Upper lobe of right lung (tissue), 1 donor: ENCODE measurements around the gene PPM1A. TPM values are rescaled to one million over a fixed set of nuclear protein-coding genes. Genes with fewer than 3 reads are reported as not detected.

Experiments used
- ATAC-seq: fragments of 200-7000 bp; cut with Tn5 transposase; one replicate; pipeline ENCODE4 v1.9.1; 2020; ENCODE audit warnings: mild to moderate bottlenecking, moderate library complexity
- DNase-seq: peaks from one replicate; pipeline ENCODE4 v3.0.0-alpha.2; 2020
- H3K27ac ChIP-seq: fragments of 200-600 bp; one replicate; pipeline ENCODE4 v1.8.0; 2022
- H3K27me3 ChIP-seq: fragments of 200-600 bp; one replicate; pipeline ENCODE4 v1.8.0; 2022; ENCODE audit warnings: mild to moderate bottlenecking
- H3K36me3 ChIP-seq: fragments of 200-600 bp; one replicate; pipeline ENCODE4 v1.8.0; 2022
- H3K4me1 ChIP-seq: fragments of 200-600 bp; one replicate; pipeline ENCODE4 v1.8.0; 2022
- H3K4me3 ChIP-seq: fragments of 200-600 bp; one replicate; pipeline ENCODE4 v1.8.0; 2022; ENCODE audit warnings: mild to moderate bottlenecking
- H3K9me3 ChIP-seq: fragments of 200-600 bp; one replicate; pipeline ENCODE4 v1.8.0; 2022
- CTCF ChIP-seq: fragments of 200-600 bp; IDR thresholded peaks from one replicate; pipeline ENCODE4 v1.8.0; 2022; ENCODE audit warnings: antibody characterized with exemption
- intact Hi-C: fragments of 100-400 bp; cut with DNase I; formaldehyde crosslinking; loops from one replicate; pipeline ENCODE4 v1.11.0; 2022
- total RNA-seq: library from RNA; stranded (reverse); fragmentation: NEBNext Ultra II Directional; extraction: Animal tissue kit (Norgen Biotek cat#: 25700); gene quantifications from one replicate; pipeline ENCODE4 v1.2.1, GENCODE V29; 2021
- donor health status: DM: no; HTN: yes; CAD: no; lungs with severe emphysema.

Gene PPM1A
- total RNA-seq, 1 donor from 2014 or later: 50.2 TPM

- Histone ChIP-seq H3K27ac (no peak overlapping the region), H3K4me1 (peaks cover 49% of the 10 kb centered on the region), H3K36me3 (no peaks in the 10 kb centered on the region), H3K9me3 (no peaks in the 10 kb centered on the region), H3K4me3 (no peak overlapping the region), H3K27me3 (no peaks in the 10 kb centered on the region)
- no peak for TF ChIP-seq CTCF
- intact Hi-C loops: no loop called here
- DNase-seq (no peak), ATAC-seq (no peak)
Observed at GRCh38 chr14:60254176-60254575, 5.2 kb downstream of the PPM1A start.

- Histone ChIP-seq H3K9me3 (no peaks in the 10 kb centered on the region), H3K4me1 (peaks cover 28% of the 10 kb centered on the region), H3K36me3 (no peaks in the 10 kb centered on the region), H3K4me3 (no peak overlapping the region), H3K27me3 (no peaks in the 10 kb centered on the region), H3K27ac (no peak overlapping the region)
- DNase-seq (no peak), ATAC-seq (no peak)
- no peak for TF ChIP-seq CTCF
- intact Hi-C loops: no loop called here
Observed at GRCh38 chr14:60257865-60258264, 8.8 kb downstream of the PPM1A start.

DNA sequence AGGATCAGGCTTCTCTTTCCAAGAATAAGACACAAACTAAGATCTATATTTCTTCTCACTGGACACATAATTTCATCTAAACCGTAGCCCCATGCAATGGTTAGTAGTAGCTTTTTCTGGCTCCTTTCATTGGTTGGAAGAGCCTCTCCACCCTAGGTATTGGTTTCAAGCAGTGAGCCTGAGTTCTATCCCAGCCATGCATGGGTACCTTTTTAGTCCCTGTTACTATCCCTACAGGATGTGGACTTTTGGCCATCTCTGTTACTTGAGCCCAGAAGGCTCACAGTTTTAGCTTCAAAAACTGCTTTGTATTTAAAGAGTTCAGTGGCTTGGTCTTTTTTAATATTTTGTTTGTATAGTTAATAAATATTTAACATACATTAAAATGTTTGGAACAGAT lies 16.1 kb downstream of the PPM1A start:
- intact Hi-C loops: no loop called here
- DNase-seq: no peak
- Histone ChIP-seq H3K4me3 (no peak overlapping the region), H3K9me3 (peaks cover 6% of the 10 kb centered on the region), H3K4me1 (no peaks in the 10 kb centered on the region), H3K27me3 (no peaks in the 10 kb centered on the region), H3K36me3 (no peaks in the 10 kb centered on the region), H3K27ac (no peak overlapping the region)
- no peak for ATAC-seq
- no peak for TF ChIP-seq CTCF

DNA sequence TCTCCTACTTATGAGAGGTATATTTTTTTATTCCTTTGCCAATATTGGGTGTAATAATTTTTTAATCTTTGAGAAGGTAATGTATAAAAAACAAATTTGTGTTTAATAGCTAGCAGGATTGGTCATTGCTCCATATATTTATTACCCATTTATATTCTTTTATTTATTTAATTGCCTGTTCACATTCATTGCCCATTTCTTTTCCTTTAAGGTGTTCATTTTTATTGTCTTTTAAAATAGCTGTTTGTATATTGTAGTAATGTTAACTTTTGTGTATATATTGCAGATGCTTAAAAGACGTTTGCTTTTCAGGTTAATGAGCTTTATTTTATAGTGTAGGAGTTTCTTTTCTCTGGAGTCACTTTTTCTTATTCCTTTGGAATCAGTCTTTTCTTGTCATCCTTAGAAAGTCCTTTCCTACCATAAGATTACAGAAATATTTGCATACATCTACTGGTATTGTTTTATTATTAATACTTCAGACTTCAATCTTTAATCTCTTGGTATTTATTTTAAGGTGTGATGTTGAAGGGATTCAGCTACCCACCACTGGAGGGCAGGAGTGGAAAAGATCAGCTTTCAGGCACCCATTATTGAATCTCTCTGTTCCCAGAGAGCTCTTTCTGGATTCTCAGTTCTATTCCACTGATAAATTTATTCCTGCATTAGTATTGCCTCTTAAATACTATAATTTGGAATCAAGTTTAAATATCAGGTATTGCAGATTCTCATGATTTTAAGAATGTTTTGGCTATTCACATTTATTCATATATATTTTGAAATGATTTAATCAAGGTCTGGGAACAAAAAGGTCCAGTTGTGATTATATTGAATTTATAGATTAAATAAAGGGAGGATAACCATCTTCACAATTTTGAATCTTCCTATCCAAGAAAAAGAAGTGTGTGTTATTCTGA lies 17.3 kb downstream of the PPM1A start:
- no peak for DNase-seq
- no peak for ATAC-seq
- Histone ChIP-seq H3K27ac (no peak overlapping the region), H3K9me3 (peaks cover 6% of the 10 kb centered on the region), H3K4me3 (no peak overlapping the region), H3K4me1 (no peaks in the 10 kb centered on the region), H3K27me3 (no peaks in the 10 kb centered on the region), H3K36me3 (no peaks in the 10 kb centered on the region)
- TF ChIP-seq CTCF: peak; percentile 48
- intact Hi-C loops: no loop called here

- no peaks in the 10 kb centered on the region for H3K4me1 ChIP-seq
- DNase-seq: no peak
- intact Hi-C loops: no loop called here
- no peak overlapping the region for H3K27ac ChIP-seq
- no peaks in the 10 kb centered on the region for H3K27me3 ChIP-seq
- TF ChIP-seq CTCF: no peak
- H3K9me3 ChIP-seq: no peaks in the 10 kb centered on the region
- H3K36me3 ChIP-seq: no peaks in the 10 kb centered on the region
- no peak overlapping the region for H3K4me3 ChIP-seq
- no peak for ATAC-seq
Observed at GRCh38 chr14:60272177-60272576, 23.2 kb downstream of the PPM1A start.
